ENCODE data around the gene RUFY1.
"Not testable (repeated sequence)": the region's sequence is repeated elsewhere in the genome, so short reads cannot be mapped to it uniquely, and the experiment has no call there.

RUFY1 gene

GRCh38 chr5:179623003-179623905 is 72.9 kb downstream of the RUFY1 start, which contains the start of gene HNRNPH1:
Gene HNRNPH1 (minus strand): TSS chr5:179623671. CDS start chr5:179623133, 538 bp downstream.
- Histone ChIP-seq H3K27ac (ENCODE audit: low read depth, low read length) (peak within 1 kb of the TSS; percentile 92), H3K27me3 (ENCODE audit: insufficient read depth, low read length) (no peaks in the 10 kb centered on the region), H2AFZ (ENCODE audit: low read length, unreplicated experiment) (peak within 1 kb of the TSS; percentile 40), H3K79me2 (ENCODE audit: control insufficient read depth, insufficient read depth, low read length, unreplicated experiment) (peaks cover 50% of the 10 kb centered on the region), H3K4me3 (ENCODE audit: low read depth, low read length) (peak within 1 kb of the TSS; percentile 97), H3K4me1 (ENCODE audit: control insufficient read depth, insufficient read depth, low read length, unreplicated experiment) (peaks cover 13% of the 10 kb centered on the region), H3K36me3 (ENCODE audit: insufficient read depth, low read length) (peaks cover 39% of the 10 kb centered on the region)

- Histone ChIP-seq H2AFZ (ENCODE audit: low read length, unreplicated experiment) (peak overlapping the region; percentile 40), H3K4me1 (ENCODE audit: control insufficient read depth, insufficient read depth, low read length, unreplicated experiment) (peaks cover 11% of the 10 kb centered on the region), H3K36me3 (ENCODE audit: insufficient read depth, low read length) (peaks cover 30% of the 10 kb centered on the region), H3K4me3 (ENCODE audit: low read depth, low read length) (peak overlapping the region; percentile 97), H3K27me3 (ENCODE audit: insufficient read depth, low read length) (no peaks in the 10 kb centered on the region), H3K79me2 (ENCODE audit: control insufficient read depth, insufficient read depth, low read length, unreplicated experiment) (peaks cover 42% of the 10 kb centered on the region), H3K27ac (ENCODE audit: low read depth, low read length) (peak overlapping the region; percentile 87)
These were observed 73.8 kb downstream of the RUFY1 start for GRCh38 chr5:179623906-179624741.

GRCh38 chr5:179624841-179625271 is 74.5 kb downstream of the RUFY1 start:
- Histone ChIP-seq H3K4me1 (ENCODE audit: control insufficient read depth, insufficient read depth, low read length, unreplicated experiment) (peaks cover 11% of the 10 kb centered on the region), H3K27ac (ENCODE audit: low read depth, low read length) (peak overlapping the region; percentile 87), H2AFZ (ENCODE audit: low read length, unreplicated experiment) (no peak overlapping the region), H3K4me3 (ENCODE audit: low read depth, low read length) (peak overlapping the region; percentile 97), H3K79me2 (ENCODE audit: control insufficient read depth, insufficient read depth, low read length, unreplicated experiment) (peaks cover 34% of the 10 kb centered on the region), H3K36me3 (ENCODE audit: insufficient read depth, low read length) (peaks cover 25% of the 10 kb centered on the region), H3K27me3 (ENCODE audit: insufficient read depth, low read length) (no peaks in the 10 kb centered on the region)

GRCh38 chr5:179633501-179634369 is 83.4 kb downstream of the RUFY1 start:
- not testable (repeated sequence) for H3K27me3 ChIP-seq (ENCODE audit: insufficient read depth, low read length); H3K36me3 ChIP-seq (ENCODE audit: insufficient read depth, low read length); H3K27ac ChIP-seq (ENCODE audit: low read depth, low read length); H2AFZ ChIP-seq (ENCODE audit: low read length, unreplicated experiment); H3K4me1 ChIP-seq (ENCODE audit: control insufficient read depth, insufficient read depth, low read length, unreplicated experiment); H3K79me2 ChIP-seq (ENCODE audit: control insufficient read depth, insufficient read depth, low read length, unreplicated experiment)
- H3K4me3 ChIP-seq (ENCODE audit: low read depth, low read length), result peak overlapping the region; percentile 64

GRCh38 chr5:179634370-179635172 is 84.2 kb downstream of the RUFY1 start:
- H3K36me3 ChIP-seq (ENCODE audit: insufficient read depth, low read length); H3K4me1 ChIP-seq (ENCODE audit: control insufficient read depth, insufficient read depth, low read length, unreplicated experiment); H3K4me3 ChIP-seq (ENCODE audit: low read depth, low read length); H3K27ac ChIP-seq (ENCODE audit: low read depth, low read length); H3K27me3 ChIP-seq (ENCODE audit: insufficient read depth, low read length); H2AFZ ChIP-seq (ENCODE audit: low read length, unreplicated experiment); H3K79me2 ChIP-seq (ENCODE audit: control insufficient read depth, insufficient read depth, low read length, unreplicated experiment): not testable (repeated sequence)

GRCh38 chr5:179639296-179639695 is 88.9 kb downstream of the RUFY1 start:
- not testable (repeated sequence) for H2AFZ ChIP-seq (ENCODE audit: low read length, unreplicated experiment); H3K27ac ChIP-seq (ENCODE audit: low read depth, low read length); H3K27me3 ChIP-seq (ENCODE audit: insufficient read depth, low read length); H3K4me3 ChIP-seq (ENCODE audit: low read depth, low read length); H3K79me2 ChIP-seq (ENCODE audit: control insufficient read depth, insufficient read depth, low read length, unreplicated experiment); H3K36me3 ChIP-seq (ENCODE audit: insufficient read depth, low read length); H3K4me1 ChIP-seq (ENCODE audit: control insufficient read depth, insufficient read depth, low read length, unreplicated experiment)

GRCh38 chr5:179641745-179642144 is 91.4 kb downstream of the RUFY1 start:
- H3K27ac ChIP-seq (ENCODE audit: low read depth, low read length); H2AFZ ChIP-seq (ENCODE audit: low read length, unreplicated experiment); H3K27me3 ChIP-seq (ENCODE audit: insufficient read depth, low read length); H3K4me3 ChIP-seq (ENCODE audit: low read depth, low read length); H3K79me2 ChIP-seq (ENCODE audit: control insufficient read depth, insufficient read depth, low read length, unreplicated experiment); H3K36me3 ChIP-seq (ENCODE audit: insufficient read depth, low read length); H3K4me1 ChIP-seq (ENCODE audit: control insufficient read depth, insufficient read depth, low read length, unreplicated experiment): not testable (repeated sequence)

- not testable (repeated sequence) for H3K36me3 ChIP-seq (ENCODE audit: insufficient read depth, low read length); H2AFZ ChIP-seq (ENCODE audit: low read length, unreplicated experiment); H3K4me1 ChIP-seq (ENCODE audit: control insufficient read depth, insufficient read depth, low read length, unreplicated experiment); H3K79me2 ChIP-seq (ENCODE audit: control insufficient read depth, insufficient read depth, low read length, unreplicated experiment); H3K4me3 ChIP-seq (ENCODE audit: low read depth, low read length); H3K27me3 ChIP-seq (ENCODE audit: insufficient read depth, low read length); H3K27ac ChIP-seq (ENCODE audit: low read depth, low read length)
These were observed 92.3 kb downstream of the RUFY1 start for GRCh38 chr5:179642626-179643025.

GRCh38 chr5:179643141-179643920 is 93.0 kb downstream of the RUFY1 start:
- not testable (repeated sequence) for H3K79me2 ChIP-seq (ENCODE audit: control insufficient read depth, insufficient read depth, low read length, unreplicated experiment); H3K4me3 ChIP-seq (ENCODE audit: low read depth, low read length); H3K4me1 ChIP-seq (ENCODE audit: control insufficient read depth, insufficient read depth, low read length, unreplicated experiment); H3K27me3 ChIP-seq (ENCODE audit: insufficient read depth, low read length); H3K27ac ChIP-seq (ENCODE audit: low read depth, low read length); H3K36me3 ChIP-seq (ENCODE audit: insufficient read depth, low read length); H2AFZ ChIP-seq (ENCODE audit: low read length, unreplicated experiment)
